Measurements from ENCODE around the gene PTTG1IP. TPM values are rescaled to one million over a fixed set of nuclear protein-coding genes. Genes with fewer than 3 reads are reported as not detected.

PTTG1IP gene
- total RNA-seq, 1 donor from 2014 or later = 468 TPM

DNA sequence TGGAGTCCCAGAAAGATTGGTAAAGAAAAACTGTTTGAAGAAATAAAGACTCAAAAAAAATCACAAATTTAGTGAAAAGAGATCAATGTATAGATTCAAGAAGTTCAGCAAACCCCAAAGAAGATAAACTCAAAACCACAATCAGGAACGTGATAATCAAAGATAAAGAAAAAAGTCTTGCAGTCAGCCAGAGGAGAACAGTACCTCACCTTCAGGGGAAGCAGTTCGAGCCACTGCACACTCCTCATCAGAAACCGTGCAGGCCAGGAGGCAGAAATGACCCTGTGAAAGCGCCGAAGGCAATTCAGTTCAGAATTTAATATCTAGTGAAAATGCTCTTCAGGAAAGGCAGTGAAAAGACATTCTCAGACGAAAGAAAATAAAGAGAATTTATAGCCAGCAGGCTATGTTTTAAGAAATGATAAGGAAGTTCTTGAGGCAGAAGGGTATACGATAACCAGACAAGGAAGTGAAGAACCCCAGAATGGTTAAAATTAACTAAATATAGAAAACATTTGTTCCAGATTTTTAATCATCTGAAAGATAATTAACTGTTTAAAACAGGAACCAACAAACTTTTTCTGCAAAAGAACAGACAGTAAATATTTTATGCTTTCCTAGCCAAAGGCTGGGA, 42.1 kb downstream of the PTTG1IP start:
- Histone ChIP-seq H3K27me3 (no peaks in the 10 kb centered on the region), H3K4me3 (no peak overlapping the region), H3K9me3 (peaks cover 3 to 6% of the 10 kb centered on the region in 2 donors), H3K36me3 (no peaks in the 10 kb centered on the region), H3K4me1 (no peaks in the 10 kb centered on the region), H3K27ac (no peak overlapping the region)
- intact Hi-C loops (cut with DNase I) = no loop called here
- no peak for DNase-seq (ENCODE audit: low spot score in 2 of 2)
- TF ChIP-seq, protein P1, sequence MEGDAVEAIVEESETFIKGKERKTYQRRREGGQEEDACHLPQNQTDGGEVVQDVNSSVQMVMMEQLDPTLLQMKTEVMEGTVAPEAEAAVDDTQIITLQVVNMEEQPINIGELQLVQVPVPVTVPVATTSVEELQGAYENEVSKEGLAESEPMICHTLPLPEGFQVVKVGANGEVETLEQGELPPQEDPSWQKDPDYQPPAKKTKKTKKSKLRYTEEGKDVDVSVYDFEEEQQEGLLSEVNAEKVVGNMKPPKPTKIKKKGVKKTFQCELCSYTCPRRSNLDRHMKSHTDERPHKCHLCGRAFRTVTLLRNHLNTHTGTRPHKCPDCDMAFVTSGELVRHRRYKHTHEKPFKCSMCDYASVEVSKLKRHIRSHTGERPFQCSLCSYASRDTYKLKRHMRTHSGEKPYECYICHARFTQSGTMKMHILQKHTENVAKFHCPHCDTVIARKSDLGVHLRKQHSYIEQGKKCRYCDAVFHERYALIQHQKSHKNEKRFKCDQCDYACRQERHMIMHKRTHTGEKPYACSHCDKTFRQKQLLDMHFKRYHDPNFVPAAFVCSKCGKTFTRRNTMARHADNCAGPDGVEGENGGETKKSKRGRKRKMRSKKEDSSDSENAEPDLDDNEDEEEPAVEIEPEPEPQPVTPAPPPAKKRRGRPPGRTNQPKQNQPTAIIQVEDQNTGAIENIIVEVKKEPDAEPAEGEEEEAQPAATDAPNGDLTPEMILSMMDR (IDR thresholded peaks at IDR 0.05) = no peak

DNA sequence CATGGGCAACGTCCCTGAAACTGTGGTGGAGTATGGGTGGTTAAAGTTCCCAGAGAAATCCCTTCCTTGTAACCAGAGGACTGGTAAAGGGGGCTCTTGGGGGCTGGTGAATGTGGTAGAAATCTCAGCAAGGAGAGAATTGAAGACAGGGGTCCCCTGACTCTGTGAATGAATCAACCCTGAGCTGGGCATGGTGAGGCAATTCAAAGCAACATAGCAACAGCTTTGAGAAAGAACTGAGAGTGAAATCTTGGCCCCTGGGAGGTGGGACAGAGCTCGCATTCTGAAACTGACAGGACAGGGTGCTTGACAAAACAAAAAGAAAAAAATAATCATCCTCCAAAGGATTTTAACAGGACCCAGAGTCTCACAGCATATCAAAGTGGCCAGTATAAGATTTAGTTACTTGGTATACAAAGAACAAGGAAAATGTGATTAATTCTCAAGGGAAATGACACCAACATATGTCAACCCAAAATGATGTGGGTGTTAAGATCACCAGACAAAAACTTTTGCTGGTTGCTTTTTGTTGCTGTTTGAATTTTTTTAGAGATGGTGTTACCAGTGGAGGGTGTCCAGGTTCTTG, 43.9 kb downstream of the PTTG1IP start:
- DNase-seq (ENCODE audit: low spot score in 2 of 2) = no peak
- Histone ChIP-seq H3K9me3 (peaks cover 3 to 6% of the 10 kb centered on the region in 2 donors), H3K4me3 (no peak overlapping the region), H3K4me1 (no peaks in the 10 kb centered on the region), H3K27me3 (no peaks in the 10 kb centered on the region), H3K27ac (no peak overlapping the region), H3K36me3 (no peaks in the 10 kb centered on the region)
- TF ChIP-seq, protein P1 (IDR thresholded peaks at IDR 0.05) = no peak
- intact Hi-C loops (cut with DNase I) = no loop called here

DNA sequence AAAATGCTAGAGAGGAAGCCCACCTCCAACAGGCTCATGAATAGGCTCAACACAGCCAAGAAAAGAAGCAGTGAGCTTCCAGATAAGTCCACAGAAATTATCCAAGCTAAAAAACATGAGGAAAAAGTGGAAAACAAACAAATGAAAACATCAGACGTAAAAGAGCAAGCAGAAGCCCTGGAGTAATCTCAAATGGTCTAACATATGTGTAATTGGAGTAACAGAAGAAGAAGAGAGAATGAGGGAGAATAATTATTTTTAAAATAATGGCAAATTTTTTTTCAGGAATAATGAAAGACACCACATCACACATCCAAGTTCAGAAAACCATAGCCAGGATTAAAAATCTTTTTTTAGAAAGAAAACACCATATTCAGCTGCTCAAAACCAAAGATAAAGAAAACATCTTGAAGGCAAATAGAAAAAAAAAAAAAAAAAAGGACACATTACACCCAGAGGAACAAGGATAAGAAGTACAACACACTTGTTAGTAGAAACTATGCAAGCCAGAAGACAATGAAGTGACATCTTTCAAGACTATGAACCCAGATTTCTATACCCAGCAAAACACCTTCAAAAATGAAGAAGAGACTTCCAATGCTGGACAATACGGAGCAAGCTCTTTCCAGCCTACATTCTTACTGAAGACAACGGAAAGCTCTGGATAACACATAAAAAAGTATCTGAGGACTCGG, 45.0 kb downstream of the PTTG1IP start:
- intact Hi-C loops (cut with DNase I) = no loop called here
- TF ChIP-seq, protein P1 (IDR thresholded peaks at IDR 0.05) = no peak
- no peak for DNase-seq (ENCODE audit: low spot score in 2 of 2)
- no peak overlapping the region for H3K4me3 ChIP-seq
- H3K27ac ChIP-seq = no peak overlapping the region
- H3K4me1 ChIP-seq = no peaks in the 10 kb centered on the region
- no peaks in the 10 kb centered on the region for H3K36me3 ChIP-seq
- no peaks in the 10 kb centered on the region for H3K27me3 ChIP-seq
- H3K9me3 ChIP-seq = peaks cover 3 to 6% of the 10 kb centered on the region in 2 donors

DNA sequence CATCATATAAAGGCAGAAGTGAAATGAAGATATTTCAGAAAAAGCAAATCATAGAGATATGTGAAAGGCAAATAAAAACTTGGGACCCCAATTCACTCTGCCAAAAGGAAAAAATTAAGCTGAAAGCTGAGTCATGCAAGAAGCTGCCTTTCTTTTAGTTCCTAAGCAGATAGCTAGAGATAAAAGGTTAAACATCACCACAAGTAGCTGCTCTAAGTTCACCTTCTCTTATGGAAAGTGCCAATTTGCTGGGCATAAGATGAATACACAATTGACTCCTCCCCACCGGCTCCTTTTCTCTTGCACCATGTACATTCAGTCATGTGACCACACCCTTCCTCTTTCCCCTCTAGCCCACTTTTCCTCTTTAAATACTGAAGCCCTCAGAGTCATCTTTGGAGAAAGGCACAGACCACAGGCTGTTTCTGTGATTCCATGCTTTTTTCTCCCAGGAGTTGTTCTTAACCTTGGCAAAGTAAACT, 50.3 kb downstream of the PTTG1IP start:
- Histone ChIP-seq H3K9me3 (peaks cover 19 to 35% of the 10 kb centered on the region in 2 donors), H3K4me3 (no peak overlapping the region), H3K27ac (no peak overlapping the region), H3K4me1 (peaks cover 0 to 4% of the 10 kb centered on the region in 2 donors), H3K27me3 (no peaks in the 10 kb centered on the region), H3K36me3 (no peaks in the 10 kb centered on the region)
- TF ChIP-seq, protein P1 (IDR thresholded peaks at IDR 0.05) = no peak
- no peak for DNase-seq (ENCODE audit: low spot score in 2 of 2)
- intact Hi-C loops (cut with DNase I) = no loop called here

DNA sequence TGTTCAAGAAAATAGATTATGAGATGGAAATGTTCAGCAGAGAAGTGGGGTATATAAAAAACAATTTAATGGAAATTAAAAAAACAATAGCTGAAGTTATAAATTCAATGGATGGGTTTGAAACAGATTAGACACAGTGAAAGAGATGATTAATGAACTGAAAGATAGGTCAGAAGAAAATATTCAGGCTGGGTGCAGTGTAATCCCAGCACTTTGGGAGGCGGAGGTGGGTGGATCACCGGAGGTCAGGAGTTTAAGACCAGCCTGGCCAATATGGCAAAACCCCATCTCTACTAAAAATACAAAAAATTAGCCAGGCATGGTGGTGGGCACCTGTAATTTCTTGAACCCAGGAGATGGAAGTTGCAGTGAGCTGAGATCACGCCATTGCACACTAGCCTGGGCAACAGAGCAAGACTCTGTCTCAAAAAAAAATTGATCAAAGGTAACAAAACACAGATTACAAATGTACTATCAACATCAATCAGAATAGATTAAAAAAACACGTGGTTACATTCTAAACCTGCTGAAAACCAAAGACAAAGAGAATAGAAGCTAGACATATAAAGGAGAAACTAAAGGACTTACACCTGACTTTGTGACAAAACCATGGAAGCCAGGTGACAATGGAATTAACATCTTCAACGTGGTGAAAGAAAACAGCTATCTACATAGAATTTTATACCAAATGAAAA, 50.9 kb downstream of the PTTG1IP start:
- TF ChIP-seq, protein P1 (IDR thresholded peaks at IDR 0.05) = no peak
- H3K4me1 ChIP-seq = peaks cover 0 to 4% of the 10 kb centered on the region in 2 donors
- no peaks in the 10 kb centered on the region for H3K27me3 ChIP-seq
- no peak overlapping the region for H3K4me3 ChIP-seq
- no peak overlapping the region for H3K27ac ChIP-seq
- no peak for DNase-seq (ENCODE audit: low spot score in 2 of 2)
- intact Hi-C loops (cut with DNase I) = no loop called here
- peaks cover 19 to 31% of the 10 kb centered on the region in 2 donors for H3K9me3 ChIP-seq
- no peaks in the 10 kb centered on the region for H3K36me3 ChIP-seq

Measured in ascending aorta (tissue), 2 donors.